Upper lobe of left lung (tissue), 6 donors: Measurements from ENCODE around the gene SMDT1. TPM values are rescaled to one million over a fixed set of nuclear protein-coding genes. Genes with fewer than 3 reads are reported as not detected.

Source experiments
- ATAC-seq, 2 donors: fragments of 200-7000 bp; cut with Tn5 transposase; one replicate each; pipeline ENCODE4 v1.9.1; 2022; ENCODE audit warnings: mild to moderate bottlenecking in 2 of 2, moderate library complexity in 2 of 2; ENCODE audit not compliant: low FRiP score in 2 of 2
- DNase-seq, 2 donors: peaks; one replicate each; pipeline ENCODE4 v3.0.0-alpha.2; 2019 to 2020
- H3K27ac ChIP-seq, 4 donors: fragments of 200-600 bp; sonication (generic); one replicate each; pipeline ENCODE4 v1.5.1; 2016 to 2019
- H3K27me3 ChIP-seq, 4 donors: fragments of 200-600 bp; sonication (generic); one replicate each; pipeline ENCODE4 v1.5.1; 2017 to 2019
- H3K36me3 ChIP-seq, 4 donors: fragments of 200-600 bp; sonication (generic); one replicate each; pipeline ENCODE4 v1.5.1; 2016 to 2019
- H3K4me1 ChIP-seq, 4 donors: fragments of 200-600 bp; sonication (generic); one replicate each; pipeline ENCODE4 v1.5.1; 2018 to 2019
- H3K4me3 ChIP-seq, 4 donors: fragments of 200-600 bp; sonication (generic); one replicate each; pipeline ENCODE4 v1.5.1; 2017 to 2019; ENCODE audit warnings: mild to moderate bottlenecking in 2 of 4, moderate library complexity in 1 of 4
- H3K9me3 ChIP-seq, 4 donors: fragments of 200-600 bp; sonication (generic); one replicate each; pipeline ENCODE4 v1.5.1; 2018 to 2019
- EP300 ChIP-seq, 4 donors: sonication (generic); formaldehyde crosslinking; IDR thresholded peaks; one replicate each; pipeline ENCODE4 v1.5.1; 2017; ENCODE audit warnings: antibody characterized with exemption in 4 of 4, control low read depth in 2 of 4
- POLR2A ChIP-seq, 4 donors: fragments of 450-650 bp; IDR thresholded peaks; one replicate each; pipeline ENCODE4 v1.5.1; 2016 to 2017; ENCODE audit warnings: antibody characterized with exemption in 4 of 4, mild to moderate bottlenecking in 2 of 4
- POLR2AphosphoS5 ChIP-seq, 2 donors: sonication (generic); formaldehyde crosslinking; IDR thresholded peaks; one replicate each; pipeline ENCODE4 v1.5.1; 2017; ENCODE audit warnings: antibody characterized with exemption in 2 of 2
- WGBS, 2 donors: methylation state at CpG; one replicate each; pipeline ENCODE4 v1.1.5; 2017 to 2018; 5-methylcytosine and 5-hydroxymethylcytosine counted together
- total RNA-seq, 6 donors: library from RNA; depleted of rRNA in 4 of 6; stranded (reverse); fragments of >200 nt in 4 of 6; gene quantifications; one replicate each; pipeline versions ENCODE4 v1.1.0 to v1.2.1, GENCODE V29; 2016 to 2021
- TF ChIP-seq, protein P1 (sequence below), 6 experiments: fragments of 450-650 bp in 4 of 6; fragments of 200-600 bp in 2 of 6; sonication (generic) in 2 of 6; IDR thresholded peaks; one replicate each; pipeline ENCODE4 v1.5.1; 2016 to 2019; ENCODE audit warnings: antibody characterized with exemption in 6 of 6
- donor health status: DM: no; HTN: no; CAD: no; lungs with moderate emphysema.
- donor health status: DM: no; HTN: yes; CAD: no; lungs with severe emphysema.

The SMDT1 gene
- total RNA-seq, 6 donors from 2014 or later: 11.2 to 135 (median 27.2) TPM

DNA sequence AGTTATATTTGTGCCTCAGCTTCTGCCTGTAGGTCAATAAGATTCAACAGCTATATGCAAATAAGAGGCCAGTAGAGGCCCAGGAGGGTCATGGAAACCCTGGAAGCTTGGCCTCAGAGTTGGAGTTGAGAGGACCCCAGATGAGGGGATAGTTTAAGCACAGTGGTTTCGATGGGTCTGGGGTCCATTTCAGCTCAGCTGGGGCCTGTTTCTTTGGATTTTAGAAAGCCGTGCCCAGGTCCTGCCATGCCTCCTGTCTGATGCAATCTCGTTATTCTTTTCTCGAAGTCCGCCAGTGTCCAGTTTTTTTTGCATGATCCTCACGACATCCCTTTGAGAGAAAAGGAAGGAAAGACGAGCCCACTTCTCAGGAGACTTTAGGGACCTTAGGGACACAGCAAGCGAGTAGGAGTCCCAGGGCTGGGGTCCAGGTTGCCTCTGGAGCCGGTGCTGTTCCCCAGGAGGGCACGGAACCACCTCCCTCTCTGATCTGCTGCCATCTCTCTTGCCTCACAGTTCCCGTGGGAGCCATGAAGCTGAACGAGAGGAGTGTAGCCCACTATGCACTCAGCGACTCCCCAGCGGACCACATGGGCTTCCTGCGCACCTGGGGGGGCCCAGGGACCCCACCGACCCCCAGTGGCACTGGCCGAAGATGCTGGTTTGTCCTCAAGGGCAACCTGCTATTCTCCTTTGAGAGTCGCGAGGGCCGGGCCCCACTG, 2.6 kb upstream of the SMDT1 start:
- Histone ChIP-seq H3K27me3 (no peaks in the 10 kb centered on the region), H3K27ac (no peak overlapping the region), H3K36me3 (peaks cover 0 to 36% (median 11%) of the 10 kb centered on the region in 4 donors), H3K4me1 (peaks cover 35 to 54% (median 38%) of the 10 kb centered on the region in 4 donors), H3K9me3 (no peaks in the 10 kb centered on the region), H3K4me3 (no peak overlapping the region)
- TF ChIP-seq POLR2A (IDR thresholded peaks at IDR 0.05) (no peak), POLR2AphosphoS5 (IDR thresholded peaks at IDR 0.05) (no peak), EP300 (IDR thresholded peaks at IDR 0.05) (no peak)
- TF ChIP-seq, protein P1, sequence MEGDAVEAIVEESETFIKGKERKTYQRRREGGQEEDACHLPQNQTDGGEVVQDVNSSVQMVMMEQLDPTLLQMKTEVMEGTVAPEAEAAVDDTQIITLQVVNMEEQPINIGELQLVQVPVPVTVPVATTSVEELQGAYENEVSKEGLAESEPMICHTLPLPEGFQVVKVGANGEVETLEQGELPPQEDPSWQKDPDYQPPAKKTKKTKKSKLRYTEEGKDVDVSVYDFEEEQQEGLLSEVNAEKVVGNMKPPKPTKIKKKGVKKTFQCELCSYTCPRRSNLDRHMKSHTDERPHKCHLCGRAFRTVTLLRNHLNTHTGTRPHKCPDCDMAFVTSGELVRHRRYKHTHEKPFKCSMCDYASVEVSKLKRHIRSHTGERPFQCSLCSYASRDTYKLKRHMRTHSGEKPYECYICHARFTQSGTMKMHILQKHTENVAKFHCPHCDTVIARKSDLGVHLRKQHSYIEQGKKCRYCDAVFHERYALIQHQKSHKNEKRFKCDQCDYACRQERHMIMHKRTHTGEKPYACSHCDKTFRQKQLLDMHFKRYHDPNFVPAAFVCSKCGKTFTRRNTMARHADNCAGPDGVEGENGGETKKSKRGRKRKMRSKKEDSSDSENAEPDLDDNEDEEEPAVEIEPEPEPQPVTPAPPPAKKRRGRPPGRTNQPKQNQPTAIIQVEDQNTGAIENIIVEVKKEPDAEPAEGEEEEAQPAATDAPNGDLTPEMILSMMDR (IDR thresholded peaks at IDR 0.05): no peak
- ATAC-seq (no peak), DNase-seq (no peak)
- 93 to 95% methylated on average over 17 to 20 of the region's 20 CpGs for WGBS, 2 donors

DNA sequence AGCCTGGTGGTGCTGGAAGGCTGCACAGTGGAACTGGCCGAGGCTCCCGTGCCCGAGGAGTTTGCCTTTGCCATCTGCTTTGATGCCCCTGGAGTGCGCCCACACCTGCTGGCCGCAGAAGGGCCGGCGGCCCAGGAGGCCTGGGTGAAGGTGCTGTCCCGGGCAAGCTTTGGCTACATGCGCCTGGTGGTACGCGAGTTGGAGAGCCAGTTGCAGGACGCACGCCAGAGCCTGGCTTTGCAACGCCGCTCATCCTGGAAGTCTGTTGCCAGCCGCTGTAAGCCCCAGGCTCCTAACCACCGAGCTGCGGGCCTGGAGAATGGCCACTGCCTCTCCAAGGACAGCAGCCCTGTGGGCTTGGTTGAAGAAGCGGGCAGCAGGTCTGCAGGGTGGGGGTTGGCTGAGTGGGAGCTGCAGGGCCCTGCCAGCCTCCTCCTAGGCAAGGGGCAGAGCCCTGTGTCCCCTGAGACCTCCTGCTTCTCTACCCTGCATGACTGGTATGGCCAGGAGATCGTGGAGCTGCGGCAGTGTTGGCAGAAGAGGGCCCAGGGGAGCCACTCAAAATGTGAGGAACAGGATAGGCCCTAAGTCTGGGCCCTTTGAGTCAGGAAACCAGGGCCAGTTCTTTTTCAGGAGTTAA, 1.9 kb upstream of the SMDT1 start:
- WGBS, 2 donors: 89 to 90% methylated on average over 18 to 19 of the region's 21 CpGs
- H3K27me3 ChIP-seq: no peaks in the 10 kb centered on the region
- DNase-seq (peak in 1 of 2 donors; percentile 84), ATAC-seq (no peak)
- H3K27ac ChIP-seq: peak overlapping the region in 3 of 4 donors; percentile 95 to 99 (median 98)
- H3K36me3 ChIP-seq: peaks cover 0 to 43% (median 15%) of the 10 kb centered on the region in 4 donors
- H3K4me1 ChIP-seq: peaks cover 35 to 57% (median 38%) of the 10 kb centered on the region in 4 donors
- TF ChIP-seq POLR2A (IDR thresholded peaks at IDR 0.05) (no peak), POLR2AphosphoS5 (IDR thresholded peaks at IDR 0.05) (no peak), EP300 (IDR thresholded peaks at IDR 0.05) (no peak)
- TF ChIP-seq, protein P1 (IDR thresholded peaks at IDR 0.05): no peak
- no peaks in the 10 kb centered on the region for H3K9me3 ChIP-seq
- no peak overlapping the region for H3K4me3 ChIP-seq

DNA sequence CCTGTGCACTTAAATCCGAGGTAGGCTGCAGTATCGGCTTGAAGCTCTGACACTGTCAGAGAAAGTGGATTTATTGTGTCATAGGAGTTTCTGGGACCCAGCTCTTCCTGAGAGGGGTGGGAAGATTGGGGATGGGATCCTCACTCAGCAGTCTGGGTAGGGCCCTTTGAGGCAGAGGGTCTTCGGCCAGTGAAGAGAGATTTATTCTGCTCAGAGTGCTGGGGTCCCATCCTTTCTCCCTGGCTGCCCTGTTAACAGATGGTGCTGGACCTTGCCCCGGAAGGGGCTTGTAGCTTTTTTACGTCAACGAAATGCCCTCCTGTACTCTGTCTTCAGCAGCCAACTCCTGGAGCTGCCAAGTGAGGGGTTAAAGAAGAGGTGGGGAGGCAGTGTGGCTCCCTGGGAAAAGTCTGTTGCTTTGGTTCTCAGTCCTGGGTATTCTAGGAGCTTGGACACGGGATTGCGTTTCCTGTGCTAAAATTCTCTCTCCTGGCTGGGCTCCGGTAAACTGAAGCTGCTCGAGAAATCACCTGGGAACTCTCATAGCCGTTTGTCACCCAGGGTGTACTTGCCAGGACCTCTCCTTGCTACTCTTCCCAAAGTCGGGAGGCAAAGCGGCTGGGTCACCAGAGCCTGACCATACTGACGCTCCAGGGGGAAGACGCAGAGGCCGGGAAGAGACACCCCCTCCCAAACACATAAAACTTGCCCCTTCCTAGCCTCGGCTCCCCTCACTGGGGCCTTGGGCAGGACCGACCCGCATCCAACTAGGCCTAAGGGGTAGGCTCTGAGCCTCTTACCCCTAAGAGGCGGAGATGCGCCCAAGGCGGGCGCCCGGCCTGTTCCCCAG, 806 bp upstream of the SMDT1 start:
- Histone ChIP-seq H3K4me3 (peak overlapping the region in 3 of 4 donors; percentile 65 to 80 (median 74)), H3K9me3 (no peaks in the 10 kb centered on the region), H3K4me1 (peaks cover 32 to 52% (median 33%) of the 10 kb centered on the region in 4 donors), H3K27me3 (no peaks in the 10 kb centered on the region), H3K27ac (peak overlapping the region; percentile 95 to 99 (median 98)), H3K36me3 (peaks cover 0 to 53% (median 23%) of the 10 kb centered on the region in 4 donors)
- ATAC-seq (peak; percentile 2 to 14), DNase-seq (peak in 1 of 2 donors; percentile 24)
- no peak for TF ChIP-seq POLR2A (IDR thresholded peaks at IDR 0.05)
- TF ChIP-seq, protein P1 (IDR thresholded peaks at IDR 0.05): no peak
- no peak for TF ChIP-seq POLR2AphosphoS5 (IDR thresholded peaks at IDR 0.05)
- no peak for TF ChIP-seq EP300 (IDR thresholded peaks at IDR 0.05)
- 58 to 60% methylated on average over 21 to 23 of the region's 24 CpGs for WGBS, 2 donors

DNA sequence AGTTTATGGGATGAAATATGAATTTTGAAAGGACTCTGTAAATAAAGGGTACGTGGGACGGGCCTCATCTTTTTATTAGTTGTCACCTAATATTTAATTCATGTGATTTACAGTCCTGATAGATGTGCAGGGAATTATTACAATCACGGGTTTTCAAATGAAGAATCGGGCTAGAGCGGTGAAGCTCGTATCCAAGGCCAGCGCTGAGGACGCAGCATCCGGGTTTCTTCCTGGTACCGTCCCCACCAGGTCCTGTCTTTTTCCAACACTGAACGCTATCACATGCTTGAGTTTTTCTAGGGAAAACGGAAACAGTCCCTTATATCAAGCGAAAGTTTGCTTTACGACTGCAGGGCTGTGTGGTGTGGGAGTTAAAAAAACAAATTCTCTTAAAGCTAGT, 787 bp downstream of the SMDT1 start:
- peak overlapping the region; percentile 95 to 99 (median 98) for H3K27ac ChIP-seq
- WGBS, 2 donors: 0 to 3% methylated on average over 14 of the region's 14 CpGs
- H3K4me1 ChIP-seq: peaks cover 20 to 36% (median 25%) of the 10 kb centered on the region in 4 donors
- H3K36me3 ChIP-seq: peaks cover 0 to 69% (median 33%) of the 10 kb centered on the region in 4 donors
- DNase-seq: peak in 1 of 2 donors; percentile 57
- no peak for TF ChIP-seq POLR2A (IDR thresholded peaks at IDR 0.05)
- TF ChIP-seq, protein P1 (IDR thresholded peaks at IDR 0.05): peak in 1 of 6 experiments; percentile 6
- peak overlapping the region; percentile 65 to 80 (median 70) for H3K4me3 ChIP-seq
- no peaks in the 10 kb centered on the region for H3K9me3 ChIP-seq
- ATAC-seq: no peak
- H3K27me3 ChIP-seq: no peaks in the 10 kb centered on the region
